HFF-Myc (cell line): ENCODE results near the gene LYPD6B.

ENCODE experiments used
- DNase-seq: peaks from one replicate; pipeline ENCODE4 v3.0.0-alpha.2; 2011; ENCODE audit warnings: low read depth; ENCODE audit errors: extremely low read depth
- H3K4me3 ChIP-seq: replicated peaks from 2 replicates; pipeline ENCODE4 v1.5.1; 2011; ENCODE audit warnings: low read depth, mild to moderate bottlenecking, control low read depth, low read length
- TF ChIP-seq, protein P1 (sequence below): IDR thresholded peaks from 2 replicates; pipeline ENCODE4 v1.5.1; 2012; ENCODE audit warnings: mild to moderate bottlenecking, low read depth, low read length, control low read depth; ENCODE audit errors: missing control alignments

LYPD6B gene

GRCh38 chr2:149089068-149089467 lies 50.6 kb downstream of the LYPD6B start:
- TF ChIP-seq, protein P1, sequence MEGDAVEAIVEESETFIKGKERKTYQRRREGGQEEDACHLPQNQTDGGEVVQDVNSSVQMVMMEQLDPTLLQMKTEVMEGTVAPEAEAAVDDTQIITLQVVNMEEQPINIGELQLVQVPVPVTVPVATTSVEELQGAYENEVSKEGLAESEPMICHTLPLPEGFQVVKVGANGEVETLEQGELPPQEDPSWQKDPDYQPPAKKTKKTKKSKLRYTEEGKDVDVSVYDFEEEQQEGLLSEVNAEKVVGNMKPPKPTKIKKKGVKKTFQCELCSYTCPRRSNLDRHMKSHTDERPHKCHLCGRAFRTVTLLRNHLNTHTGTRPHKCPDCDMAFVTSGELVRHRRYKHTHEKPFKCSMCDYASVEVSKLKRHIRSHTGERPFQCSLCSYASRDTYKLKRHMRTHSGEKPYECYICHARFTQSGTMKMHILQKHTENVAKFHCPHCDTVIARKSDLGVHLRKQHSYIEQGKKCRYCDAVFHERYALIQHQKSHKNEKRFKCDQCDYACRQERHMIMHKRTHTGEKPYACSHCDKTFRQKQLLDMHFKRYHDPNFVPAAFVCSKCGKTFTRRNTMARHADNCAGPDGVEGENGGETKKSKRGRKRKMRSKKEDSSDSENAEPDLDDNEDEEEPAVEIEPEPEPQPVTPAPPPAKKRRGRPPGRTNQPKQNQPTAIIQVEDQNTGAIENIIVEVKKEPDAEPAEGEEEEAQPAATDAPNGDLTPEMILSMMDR = no peak
- no peak overlapping the region for H3K4me3 ChIP-seq
- no peak for DNase-seq

DNA sequence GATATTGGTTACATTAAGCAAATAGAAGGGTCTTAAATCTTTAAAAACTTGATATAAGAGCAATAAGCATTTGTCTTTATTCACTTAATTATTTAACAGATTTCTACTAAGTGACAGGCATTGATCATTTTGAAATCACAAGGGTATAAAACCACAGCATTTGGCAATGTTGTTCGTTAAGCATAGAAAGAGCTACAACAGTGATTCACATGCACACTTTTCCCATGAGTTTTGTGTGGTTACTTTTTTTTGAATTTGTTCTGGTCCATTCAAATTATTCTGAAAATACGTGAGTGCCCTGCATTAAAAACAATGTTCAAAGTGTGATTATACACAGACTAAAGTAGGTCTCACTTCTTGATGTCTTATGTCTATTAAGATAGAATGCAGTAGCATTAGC lies 52.2 kb downstream of the LYPD6B start:
- no peak for DNase-seq
- no peak overlapping the region for H3K4me3 ChIP-seq
- TF ChIP-seq, protein P1 = no peak

- DNase-seq = no peak
- TF ChIP-seq, protein P1 = no peak
- no peak overlapping the region for H3K4me3 ChIP-seq
Measured at GRCh38 chr2:149093579-149093978, 55.1 kb downstream of the LYPD6B start.

- TF ChIP-seq, protein P1 = no peak
- H3K4me3 ChIP-seq = no peak overlapping the region
Measured at GRCh38 chr2:149094217-149095015, 55.9 kb downstream of the LYPD6B start.

GRCh38 chr2:149098701-149099100 lies 60.2 kb downstream of the LYPD6B start:
- DNase-seq = peak; percentile 33
- no peak overlapping the region for H3K4me3 ChIP-seq
- TF ChIP-seq, protein P1 = no peak

More at GRCh38 chr2:149094217-149095015, 55.9 kb downstream of the LYPD6B start:
- no peak for DNase-seq

DNA sequence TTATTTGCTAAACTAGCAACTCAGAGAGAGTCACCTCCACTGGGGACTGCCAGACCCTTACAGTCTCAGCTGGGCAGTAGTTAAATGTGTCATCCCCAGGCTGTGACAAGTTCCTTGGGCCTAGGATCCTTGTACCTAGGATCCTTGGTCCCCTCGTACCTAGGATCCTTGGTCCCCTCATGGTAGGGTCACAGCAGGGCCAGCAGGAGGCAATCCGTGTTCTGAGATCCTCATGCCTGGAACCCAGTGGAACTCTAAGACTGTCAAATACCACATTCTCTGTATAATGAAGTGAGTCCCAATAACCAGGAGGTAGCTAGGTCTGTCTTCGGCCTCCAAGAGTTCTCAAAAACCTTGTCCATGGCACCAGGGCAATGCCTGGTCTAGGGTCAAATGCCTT lies 60.8 kb downstream of the LYPD6B start:
- DNase-seq = no peak
- TF ChIP-seq, protein P1 = peak; percentile 4
- no peak overlapping the region for H3K4me3 ChIP-seq
